Upper lobe of left lung (tissue), 6 donors: Measurements from ENCODE around the gene KLHL29. TPM values are rescaled to one million over a fixed set of nuclear protein-coding genes. Genes with fewer than 3 reads are reported as not detected.

ENCODE experiments used
- ATAC-seq, 2 donors: fragments of 200-7000 bp; cut with Tn5 transposase; one replicate each; pipeline ENCODE4 v1.9.1; 2022; ENCODE audit warnings: mild to moderate bottlenecking in 2 of 2, moderate library complexity in 2 of 2; ENCODE audit not compliant: low FRiP score in 2 of 2
- DNase-seq, 2 donors: peaks; one replicate each; pipeline ENCODE4 v3.0.0-alpha.2; 2019 to 2020
- H3K27ac ChIP-seq, 4 donors: fragments of 200-600 bp; sonication (generic); one replicate each; pipeline ENCODE4 v1.5.1; 2016 to 2019
- H3K27me3 ChIP-seq, 4 donors: fragments of 200-600 bp; sonication (generic); one replicate each; pipeline ENCODE4 v1.5.1; 2017 to 2019
- H3K36me3 ChIP-seq, 4 donors: fragments of 200-600 bp; sonication (generic); one replicate each; pipeline ENCODE4 v1.5.1; 2016 to 2019
- H3K4me1 ChIP-seq, 4 donors: fragments of 200-600 bp; sonication (generic); one replicate each; pipeline ENCODE4 v1.5.1; 2018 to 2019
- H3K4me3 ChIP-seq, 4 donors: fragments of 200-600 bp; sonication (generic); one replicate each; pipeline ENCODE4 v1.5.1; 2017 to 2019; ENCODE audit warnings: mild to moderate bottlenecking in 2 of 4, moderate library complexity in 1 of 4
- H3K9me3 ChIP-seq, 4 donors: fragments of 200-600 bp; sonication (generic); one replicate each; pipeline ENCODE4 v1.5.1; 2018 to 2019
- CTCF ChIP-seq, 6 experiments: fragments of 450-650 bp in 4 of 6; fragments of 200-600 bp in 2 of 6; sonication (generic) in 2 of 6; IDR thresholded peaks; one replicate each; pipeline ENCODE4 v1.5.1; 2016 to 2019; ENCODE audit warnings: antibody characterized with exemption in 6 of 6
- EP300 ChIP-seq, 4 donors: sonication (generic); formaldehyde crosslinking; IDR thresholded peaks; one replicate each; pipeline ENCODE4 v1.5.1; 2017; ENCODE audit warnings: antibody characterized with exemption in 4 of 4, control low read depth in 2 of 4
- POLR2A ChIP-seq, 4 donors: fragments of 450-650 bp; IDR thresholded peaks; one replicate each; pipeline ENCODE4 v1.5.1; 2016 to 2017; ENCODE audit warnings: antibody characterized with exemption in 4 of 4, mild to moderate bottlenecking in 2 of 4
- POLR2AphosphoS5 ChIP-seq, 2 donors: sonication (generic); formaldehyde crosslinking; IDR thresholded peaks; one replicate each; pipeline ENCODE4 v1.5.1; 2017; ENCODE audit warnings: antibody characterized with exemption in 2 of 2
- WGBS, 2 donors: methylation state at CpG; one replicate each; pipeline ENCODE4 v1.1.5; 2017 to 2018; 5-methylcytosine and 5-hydroxymethylcytosine counted together
- total RNA-seq, 6 donors: library from RNA; depleted of rRNA in 4 of 6; stranded (reverse); fragments of >200 nt in 4 of 6; gene quantifications; one replicate each; pipeline versions ENCODE4 v1.1.0 to v1.2.1, GENCODE V29; 2016 to 2021
- donor health status: DM: no; HTN: no; CAD: no; lungs with moderate emphysema.
- donor health status: DM: no; HTN: yes; CAD: no; lungs with severe emphysema.

KLHL29 gene
- total RNA-seq, 6 donors from 2014 or later = 8.6 to 34.4 (median 18.2) TPM

GRCh38 chr2:23423062-23423872 is 38.3 kb downstream of the KLHL29 start:
- no peak for ATAC-seq
- H3K27ac ChIP-seq = no peak overlapping the region
- no peaks in the 10 kb centered on the region for H3K9me3 ChIP-seq
- 86 to 88% methylated on average over 21 to 30 of the region's 31 CpGs for WGBS, 2 donors
- H3K36me3 ChIP-seq = no peaks in the 10 kb centered on the region
- peak in 1 of 2 donors; percentile 71 for DNase-seq
- no peaks in the 10 kb centered on the region for H3K27me3 ChIP-seq
- peaks cover 10 to 11% (median 11%) of the 10 kb centered on the region in 4 donors for H3K4me1 ChIP-seq
- TF ChIP-seq POLR2AphosphoS5 (IDR thresholded peaks at IDR 0.05) (no peak), POLR2A (IDR thresholded peaks at IDR 0.05) (no peak), EP300 (IDR thresholded peaks at IDR 0.05) (no peak), CTCF (IDR thresholded peaks at IDR 0.05) (no peak)
- H3K4me3 ChIP-seq = no peak overlapping the region

- DNase-seq = no peak
Measured at GRCh38 chr2:23423873-23424680, 39.1 kb downstream of the KLHL29 start.

DNA sequence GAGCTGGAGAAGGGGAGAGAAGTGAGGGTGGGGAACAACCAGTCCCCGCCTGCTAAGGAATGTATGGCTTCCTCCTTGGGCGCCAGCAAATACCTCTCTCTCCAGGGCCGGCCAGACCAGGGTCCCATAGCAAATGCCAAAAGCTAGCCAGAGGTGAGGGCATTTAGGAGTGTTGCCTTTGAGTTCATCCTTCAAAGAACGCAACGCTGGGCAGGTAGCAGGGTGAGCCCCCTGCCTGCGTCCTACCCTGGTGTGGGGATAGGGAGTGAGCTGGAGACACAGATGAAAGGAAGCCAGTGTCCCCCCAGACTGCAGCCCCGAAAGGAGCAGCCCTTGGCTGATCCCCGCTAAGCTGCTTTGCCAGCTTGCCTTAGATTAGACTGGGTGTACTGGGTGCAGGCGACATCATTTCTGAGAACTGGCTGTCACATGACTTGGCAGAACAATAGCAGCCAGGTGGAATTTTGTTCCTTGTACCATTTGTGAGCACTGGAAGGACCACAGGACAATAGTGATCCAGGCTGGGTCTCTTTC is 40.4 kb downstream of the KLHL29 start:
- no peaks in the 10 kb centered on the region for H3K36me3 ChIP-seq
- no peak for ATAC-seq
- no peak for DNase-seq
- no peak overlapping the region for H3K4me3 ChIP-seq
- H3K4me1 ChIP-seq = peaks cover 10 to 11% (median 11%) of the 10 kb centered on the region in 4 donors
- no peaks in the 10 kb centered on the region for H3K27me3 ChIP-seq
- no peaks in the 10 kb centered on the region for H3K9me3 ChIP-seq
- peak overlapping the region in 3 of 4 donors; percentile 54 to 58 (median 57) for H3K27ac ChIP-seq
- TF ChIP-seq CTCF (IDR thresholded peaks at IDR 0.05) = no peak
- TF ChIP-seq EP300 (IDR thresholded peaks at IDR 0.05) = no peak
- TF ChIP-seq POLR2AphosphoS5 (IDR thresholded peaks at IDR 0.05) = no peak
- TF ChIP-seq POLR2A (IDR thresholded peaks at IDR 0.05) = no peak
- WGBS, 2 donors = 74 to 76% methylated on average over 9 of the region's 9 CpGs

More at GRCh38 chr2:23423873-23424680, 39.1 kb downstream of the KLHL29 start:
- WGBS, 2 donors = 84 to 85% methylated on average over 16 of the region's 16 CpGs
- Histone ChIP-seq H3K27me3 (no peaks in the 10 kb centered on the region), H3K4me3 (no peak overlapping the region), H3K27ac (no peak overlapping the region), H3K36me3 (no peaks in the 10 kb centered on the region), H3K9me3 (no peaks in the 10 kb centered on the region), H3K4me1 (peaks cover 10 to 11% (median 11%) of the 10 kb centered on the region in 4 donors)
- ATAC-seq = no peak
- TF ChIP-seq POLR2AphosphoS5 (IDR thresholded peaks at IDR 0.05) (no peak), POLR2A (IDR thresholded peaks at IDR 0.05) (no peak), CTCF (IDR thresholded peaks at IDR 0.05) (no peak), EP300 (IDR thresholded peaks at IDR 0.05) (no peak)

- ATAC-seq = no peak
- H3K4me3 ChIP-seq = no peak overlapping the region
- no peaks in the 10 kb centered on the region for H3K36me3 ChIP-seq
- H3K27ac ChIP-seq = peak overlapping the region; percentile 51 to 58 (median 56)
- 86 to 96% methylated on average over 3 of the region's 3 CpGs for WGBS, 2 donors
- peaks cover 10 to 11% (median 11%) of the 10 kb centered on the region in 4 donors for H3K4me1 ChIP-seq
- TF ChIP-seq POLR2AphosphoS5 (IDR thresholded peaks at IDR 0.05) (no peak), EP300 (IDR thresholded peaks at IDR 0.05) (no peak), CTCF (IDR thresholded peaks at IDR 0.05) (no peak), POLR2A (IDR thresholded peaks at IDR 0.05) (no peak)
- DNase-seq = no peak
- no peaks in the 10 kb centered on the region for H3K9me3 ChIP-seq
- H3K27me3 ChIP-seq = no peaks in the 10 kb centered on the region
Measured at GRCh38 chr2:23425885-23426262, 40.9 kb downstream of the KLHL29 start.
